Colonic mucosa (tissue), 4 donors: ENCODE measurements around the gene KIF3A. TPM values are rescaled to one million over a fixed set of nuclear protein-coding genes. Genes with fewer than 3 reads are reported as not detected.

Experiments
- DNase-seq: peaks from one replicate; pipeline ENCODE4 v3.0.0-alpha.2; 2020
- H3K27ac ChIP-seq: fragments of 200-600 bp; one replicate; pipeline ENCODE4 v1.8.0; 2021
- H3K27me3 ChIP-seq: fragments of 200-600 bp; one replicate; pipeline ENCODE4 v1.8.0; 2021
- H3K36me3 ChIP-seq: fragments of 200-600 bp; one replicate; pipeline ENCODE4 v1.8.0; 2021
- H3K4me1 ChIP-seq: fragments of 200-600 bp; one replicate; pipeline ENCODE4 v1.8.0; 2021; ENCODE audit warnings: mild to moderate bottlenecking
- H3K4me3 ChIP-seq: fragments of 200-600 bp; one replicate; pipeline ENCODE4 v1.8.0; 2021
- H3K9ac ChIP-seq, 2 donors: one replicate each; pipeline ENCODE4 v1.7.0; 2013; ENCODE audit warnings: control low read depth in 2 of 2, low read depth in 2 of 2, low read length in 2 of 2
- H3K9me3 ChIP-seq: fragments of 200-600 bp; one replicate; pipeline ENCODE4 v1.8.0; 2021
- CTCF ChIP-seq: fragments of 200-600 bp; IDR thresholded peaks from one replicate; pipeline ENCODE4 v1.8.0; 2022; ENCODE audit warnings: antibody characterized with exemption, mild to moderate bottlenecking
- intact Hi-C: fragments of 100-400 bp; cut with DNase I; formaldehyde crosslinking; loops from one replicate; pipeline ENCODE4 v1.14.1; 2022
- total RNA-seq, 2 donors: library from RNA; stranded (reverse); fragmentation: NEBNext Ultra II Directional in 1 of 2; extraction: Animal tissue kit (Norgen Biotek cat#: 25700) in 1 of 2; gene quantifications; one replicate each; pipeline ENCODE4 v1.2.1, GENCODE V29; 2021
- donor health status: healthy.
- donor health status: DM: no; HTN: no; CAD: no.
- donor health status: DM: no; HTN: no; CAD: no.

KIF3A gene
- total RNA-seq, 2 donors from 2014 or later = 4.0 to 5.2 TPM

GRCh38 chr5:132681983-132682382, 55.4 kb downstream of the KIF3A start:
- Histone ChIP-seq H3K4me1 (no peaks in the 10 kb centered on the region), H3K4me3 (no peak overlapping the region), H3K9ac (no peak overlapping the region), H3K27ac (no peak overlapping the region), H3K27me3 (no peaks in the 10 kb centered on the region), H3K9me3 (no peaks in the 10 kb centered on the region), H3K36me3 (no peaks in the 10 kb centered on the region)
- DNase-seq = no peak
- intact Hi-C loops = no loop called here
- no peak for TF ChIP-seq CTCF

- no peak for TF ChIP-seq CTCF
- no peak for DNase-seq
- no peak overlapping the region for H3K27ac ChIP-seq
- H3K4me3 ChIP-seq = no peak overlapping the region
- H3K36me3 ChIP-seq = no peaks in the 10 kb centered on the region
- no peak overlapping the region for H3K9ac ChIP-seq
- no peaks in the 10 kb centered on the region for H3K9me3 ChIP-seq
- no peaks in the 10 kb centered on the region for H3K27me3 ChIP-seq
- H3K4me1 ChIP-seq = no peaks in the 10 kb centered on the region
- intact Hi-C loops = no loop called here
Measured at GRCh38 chr5:132681476-132681831, 55.9 kb downstream of the KIF3A start.

GRCh38 chr5:132680780-132681475, 56.4 kb downstream of the KIF3A start:
- H3K27me3 ChIP-seq = no peaks in the 10 kb centered on the region
- H3K4me3 ChIP-seq = no peak overlapping the region
- H3K36me3 ChIP-seq = no peaks in the 10 kb centered on the region
- H3K4me1 ChIP-seq = no peaks in the 10 kb centered on the region
- H3K9me3 ChIP-seq = no peaks in the 10 kb centered on the region
- no peak overlapping the region for H3K9ac ChIP-seq
- intact Hi-C loops = no loop called here
- no peak for DNase-seq
- no peak overlapping the region for H3K27ac ChIP-seq
- TF ChIP-seq CTCF = no peak

- Histone ChIP-seq H3K4me1 (no peaks in the 10 kb centered on the region), H3K9ac (no peak overlapping the region), H3K27me3 (no peaks in the 10 kb centered on the region), H3K36me3 (no peaks in the 10 kb centered on the region), H3K27ac (no peak overlapping the region), H3K4me3 (no peak overlapping the region), H3K9me3 (no peaks in the 10 kb centered on the region)
- intact Hi-C loops = no loop called here
- DNase-seq = peak; percentile 3
- TF ChIP-seq CTCF = no peak
Measured at GRCh38 chr5:132679717-132680380, 57.5 kb downstream of the KIF3A start.

DNA sequence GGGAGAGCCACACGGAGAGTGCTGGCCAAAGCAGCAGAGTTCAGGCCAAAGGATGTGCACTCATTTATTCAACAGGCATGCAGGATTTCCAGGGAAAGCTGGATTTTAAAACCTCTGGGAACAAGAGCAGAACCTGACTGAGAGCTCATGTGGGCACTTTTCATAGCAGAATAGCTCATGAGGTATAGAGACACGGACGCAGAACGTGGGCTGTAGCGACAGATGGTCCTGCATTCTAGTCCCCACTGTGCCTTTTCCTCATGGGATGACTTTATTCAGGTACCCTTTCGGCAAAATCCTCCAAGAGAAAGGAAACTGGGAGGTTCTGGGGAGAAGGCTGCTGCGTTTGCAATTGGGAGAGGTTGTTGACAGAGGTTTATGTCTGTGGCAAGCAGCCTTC, 58.2 kb downstream of the KIF3A start:
- DNase-seq = peak; percentile 7
- no peaks in the 10 kb centered on the region for H3K27me3 ChIP-seq
- no peaks in the 10 kb centered on the region for H3K9me3 ChIP-seq
- no peak overlapping the region for H3K9ac ChIP-seq
- no peaks in the 10 kb centered on the region for H3K4me1 ChIP-seq
- no peaks in the 10 kb centered on the region for H3K36me3 ChIP-seq
- TF ChIP-seq CTCF = no peak
- H3K27ac ChIP-seq = no peak overlapping the region
- H3K4me3 ChIP-seq = no peak overlapping the region
- intact Hi-C loops = no loop called here
